H9 (cell line): Measurements from ENCODE around the gene RNF167. TPM values are rescaled to one million over a fixed set of nuclear protein-coding genes. Genes with fewer than 3 reads are reported as not detected.

ENCODE experiments used
- DNase-seq: peaks from one replicate; pipeline ENCODE4 v3.0.0-alpha.2; 2017
- H2AFZ ChIP-seq: one replicate; pipeline ENCODE4 v1.6.1; 2013; ENCODE audit warnings: mild to moderate bottlenecking, low read length, control low read depth, moderate library complexity
- H2AK5ac ChIP-seq: 2 replicates; pipeline ENCODE4 v1.6.1; 2013; ENCODE audit warnings: low read length, control low read depth, mixed read lengths; ENCODE audit not compliant: insufficient read length
- H2BK120ac ChIP-seq: one replicate; pipeline ENCODE4 v1.6.1; 2013; ENCODE audit warnings: low read depth, mild to moderate bottlenecking, low read length, control low read depth, inconsistent platforms; ENCODE audit not compliant: poor library complexity, severe bottlenecking
- H2BK12ac ChIP-seq: 2 replicates; pipeline ENCODE4 v1.6.1; 2013; ENCODE audit warnings: low read length, control low read depth, mixed read lengths, low read depth; ENCODE audit not compliant: insufficient read length
- H2BK15ac ChIP-seq: 2 replicates; pipeline ENCODE4 v1.6.1; 2013; ENCODE audit warnings: low read depth, low read length, control low read depth
- H2BK20ac ChIP-seq: one replicate; pipeline ENCODE4 v1.6.1; 2013; ENCODE audit warnings: low read depth, mild to moderate bottlenecking, low read length, control low read depth, inconsistent platforms; ENCODE audit not compliant: poor library complexity, severe bottlenecking
- H2BK5ac ChIP-seq: 2 replicates; pipeline ENCODE4 v1.6.1; 2013; ENCODE audit warnings: low read length, control low read depth, mixed read lengths; ENCODE audit not compliant: insufficient read length
- H3K14ac ChIP-seq: 2 replicates; pipeline ENCODE4 v1.6.1; 2013; ENCODE audit warnings: low read length, control low read depth; ENCODE audit not compliant: insufficient read depth
- H3K18ac ChIP-seq: 2 replicates; pipeline ENCODE4 v1.6.1; 2013; ENCODE audit warnings: low read depth, mild to moderate bottlenecking, mixed read lengths, low read length, control low read depth; ENCODE audit not compliant: insufficient read length
- H3K23ac ChIP-seq: 2 replicates; pipeline ENCODE4 v1.6.1; 2013; ENCODE audit warnings: low read length, control low read depth, mixed read lengths, low read depth; ENCODE audit not compliant: insufficient read length
- H3K23me2 ChIP-seq: 2 replicates; pipeline ENCODE4 v1.6.1; 2013; ENCODE audit warnings: low read depth, mild to moderate bottlenecking, mixed read lengths, low read length, control low read depth; ENCODE audit not compliant: insufficient read length, poor library complexity, severe bottlenecking
- H3K27ac ChIP-seq: 2 replicates; pipeline ENCODE4 v1.5.1; 2013; ENCODE audit warnings: low read length, control low read depth, mixed read lengths, low read depth; ENCODE audit not compliant: insufficient read length
- H3K27me3 ChIP-seq: 2 replicates; pipeline ENCODE4 v1.6.1; 2013; ENCODE audit warnings: low read length, control low read depth, inconsistent platforms; ENCODE audit not compliant: insufficient read depth
- H3K4ac ChIP-seq: 2 replicates; pipeline ENCODE4 v1.6.1; 2013; ENCODE audit warnings: low read depth, mild to moderate bottlenecking, control low read depth, inconsistent platforms, low read length, moderate library complexity
- H3K4me1 ChIP-seq: 2 replicates; pipeline ENCODE4 v1.6.1; 2013; ENCODE audit warnings: low read length, control low read depth, inconsistent platforms; ENCODE audit not compliant: insufficient read depth
- H3K4me2 ChIP-seq: 2 replicates; pipeline ENCODE4 v1.6.1; 2013; ENCODE audit warnings: low read length, control low read depth, mixed read lengths; ENCODE audit not compliant: insufficient read length, insufficient read depth
- H3K56ac ChIP-seq: 2 replicates; pipeline ENCODE4 v1.6.1; 2013; ENCODE audit warnings: low read depth, mild to moderate bottlenecking, mixed read lengths, low read length, control low read depth; ENCODE audit not compliant: insufficient read length
- H3K79me1 ChIP-seq: 2 replicates; pipeline ENCODE4 v1.6.1; 2013; ENCODE audit warnings: low read depth, mild to moderate bottlenecking, moderate library complexity, low read length, control low read depth, inconsistent platforms; ENCODE audit not compliant: insufficient read depth, poor library complexity, severe bottlenecking
- H3K79me2 ChIP-seq: 2 replicates; pipeline ENCODE4 v1.6.1; 2013; ENCODE audit warnings: low read length, control low read depth, inconsistent platforms; ENCODE audit not compliant: insufficient read depth
- H3K9ac ChIP-seq: 2 replicates; pipeline ENCODE4 v1.6.1; 2013; ENCODE audit warnings: low read length, control low read depth, mixed read lengths; ENCODE audit not compliant: insufficient read length; ENCODE audit errors: extremely low read depth
- H3K9me3 ChIP-seq: one replicate; pipeline ENCODE4 v1.6.1; 2013; ENCODE audit warnings: low read depth, low read length, inconsistent platforms; ENCODE audit not compliant: control insufficient read depth
- H3T11ph ChIP-seq: one replicate; pipeline ENCODE4 v1.6.1; 2013; ENCODE audit warnings: mild to moderate bottlenecking, low read length, control low read depth, inconsistent platforms
- H4K20me1 ChIP-seq: one replicate; pipeline ENCODE4 v1.6.1; 2013; ENCODE audit not compliant: control insufficient read depth, insufficient read length, insufficient read depth
- H4K5ac ChIP-seq: 2 replicates; pipeline ENCODE4 v1.6.1; 2013; ENCODE audit warnings: low read depth, mild to moderate bottlenecking, mixed read lengths, low read length, control low read depth; ENCODE audit not compliant: insufficient read length
- H4K8ac ChIP-seq: replicated peaks from 2 replicates; pipeline ENCODE4 v1.6.1; 2013; ENCODE audit warnings: low read length, control low read depth, mixed read lengths, low read depth; ENCODE audit not compliant: insufficient read length
- H4K91ac ChIP-seq: 2 replicates; pipeline ENCODE4 v1.6.1; 2013; ENCODE audit warnings: low read depth, mild to moderate bottlenecking, moderate library complexity, mixed read lengths, low read length, control low read depth; ENCODE audit not compliant: insufficient read length
- H3K27ac Mint-ChIP-seq, 3 experiments: 2 replicates in 2 of 3; 3 replicates in 1 of 3; pipeline ENCODE4 v1.8.0; 2020 to 2021; ENCODE audit warnings: mixed read lengths in 3 of 3, mild to moderate bottlenecking in 1 of 3, moderate library complexity in 1 of 3
- H3K27me3 Mint-ChIP-seq: 2 replicates; pipeline ENCODE4 v1.8.0; 2021; ENCODE audit warnings: low read depth, mild to moderate bottlenecking, moderate library complexity, mixed read lengths
- H3K36me3 Mint-ChIP-seq, 3 experiments: 2 replicates in 2 of 3; 3 replicates in 1 of 3; pipeline ENCODE4 v1.8.0; 2020 to 2021; ENCODE audit warnings: low read depth in 3 of 3, mixed read lengths in 3 of 3; ENCODE audit not compliant: insufficient read depth in 1 of 3
- H3K4me1 Mint-ChIP-seq, 2 experiments: 2 replicates each; pipeline ENCODE4 v1.8.0; 2020; ENCODE audit warnings: mixed read lengths in 2 of 2
- H3K4me3 Mint-ChIP-seq, 2 experiments: 2 replicates in 1 of 2; 3 replicates in 1 of 2; pipeline ENCODE4 v1.8.0; 2020 to 2021; ENCODE audit warnings: mild to moderate bottlenecking in 2 of 2, mixed read lengths in 2 of 2, moderate library complexity in 1 of 2
- H3K9me3 Mint-ChIP-seq, 2 experiments: 2 replicates in 1 of 2; 3 replicates in 1 of 2; pipeline ENCODE4 v1.8.0; 2020; ENCODE audit warnings: mild to moderate bottlenecking in 2 of 2, mixed read lengths in 2 of 2, moderate library complexity in 1 of 2
- CTCF ChIP-seq: fragments of 200-600 bp; sonication (generic); conservative IDR thresholded peaks from 3 replicates; pipeline ENCODE4 v1.8.0; 2021; ENCODE audit warnings: antibody characterized with exemption, mild to moderate bottlenecking
- WGBS: extraction: QIAGEN DNeasy Blood & Tissue Kit; methylation state at CpG from one replicate; pipeline ENCODE4 v1.1.7; 2013; ENCODE audit warnings: missing lambda C conversion rate, low lambda C conversion rate, mixed read lengths; ENCODE audit not compliant: insufficient read length; ENCODE audit errors: extremely low coverage; 5-methylcytosine and 5-hydroxymethylcytosine counted together
- total RNA-seq: library from RNA; stranded (reverse); gene quantifications from 2 replicates; pipeline ENCODE4 v1.2.1, GENCODE V29; 2021

The RNF167 gene
- total RNA-seq, 1 experiment from 2014 or later = 134 TPM

GRCh38 chr17:4944163-4944553, 4.1 kb downstream of the RNF167 start:
- H2BK15ac ChIP-seq = no peak overlapping the region
- no peak overlapping the region for H4K91ac ChIP-seq
- H3K36me3 Mint-ChIP-seq = peaks cover 32 to 69% (median 53%) of the 10 kb centered on the region in 3 experiments
- H3K9me3 Mint-ChIP-seq = peaks cover 0 to 2% of the 10 kb centered on the region in 2 experiments; a peak in 2 of 5 replicates
- peak overlapping the region; percentile 83 to 92 (median 91); a peak in 5 of 7 replicates for H3K27ac Mint-ChIP-seq
- H3K9ac ChIP-seq = no peak overlapping the region
- H4K20me1 ChIP-seq = peaks cover 2% of the 10 kb centered on the region
- no peak overlapping the region for H2BK120ac ChIP-seq
- DNase-seq = peak; percentile 42
- no peak overlapping the region for H3K14ac ChIP-seq
- H4K5ac ChIP-seq = no peak overlapping the region
- no CpG with 5 or more reads among the region's 3 CpGs for WGBS
- peaks cover 15% of the 10 kb centered on the region; the same call in 1 of the 2 replicates for H3K79me2 ChIP-seq
- no peak overlapping the region for H3T11ph ChIP-seq
- H3K23ac ChIP-seq = no peak overlapping the region
- no peaks in the 10 kb centered on the region for H3K9me3 ChIP-seq
- H3K4ac ChIP-seq = no peak overlapping the region
- H3K27me3 ChIP-seq = no peaks in the 10 kb centered on the region
- H2BK20ac ChIP-seq = no peak overlapping the region
- TF ChIP-seq CTCF = no peak
- peaks cover 30 to 35% of the 10 kb centered on the region in 2 experiments for H3K4me1 Mint-ChIP-seq
- H2AK5ac ChIP-seq = no peak overlapping the region
- peak overlapping the region; percentile 5 for H3K27ac ChIP-seq
- H4K8ac ChIP-seq = no peak overlapping the region
- peaks cover 6% of the 10 kb centered on the region for H3K27me3 Mint-ChIP-seq
- H3K4me2 ChIP-seq = no peak overlapping the region
- no peak overlapping the region for H3K18ac ChIP-seq
- no peaks in the 10 kb centered on the region for H3K4me1 ChIP-seq
- no peak overlapping the region for H3K56ac ChIP-seq
- H3K23me2 ChIP-seq = peaks cover 20% of the 10 kb centered on the region
- no peak overlapping the region for H2AFZ ChIP-seq
- H3K79me1 ChIP-seq = peaks cover 4% of the 10 kb centered on the region
- no peak overlapping the region for H2BK5ac ChIP-seq
- peak overlapping the region in 1 of 2 experiments; percentile 44; a peak in 2 of 5 replicates for H3K4me3 Mint-ChIP-seq
- no peak overlapping the region for H2BK12ac ChIP-seq
